GM21381 (cell line): ENCODE results near the gene HES1.

ENCODE experiments used
- ATAC-seq: cut with Tn5 transposase; IDR thresholded peaks from one replicate; pipeline ENCODE4 v1.9.1; 2021; ENCODE audit warnings: mild to moderate bottlenecking, moderate library complexity; ENCODE audit not compliant: unreplicated experiment

HES1 gene

GRCh38 chr3:194101592-194102432 is 34.1 kb upstream of the HES1 start:
- ATAC-seq: peak; percentile 16

DNA sequence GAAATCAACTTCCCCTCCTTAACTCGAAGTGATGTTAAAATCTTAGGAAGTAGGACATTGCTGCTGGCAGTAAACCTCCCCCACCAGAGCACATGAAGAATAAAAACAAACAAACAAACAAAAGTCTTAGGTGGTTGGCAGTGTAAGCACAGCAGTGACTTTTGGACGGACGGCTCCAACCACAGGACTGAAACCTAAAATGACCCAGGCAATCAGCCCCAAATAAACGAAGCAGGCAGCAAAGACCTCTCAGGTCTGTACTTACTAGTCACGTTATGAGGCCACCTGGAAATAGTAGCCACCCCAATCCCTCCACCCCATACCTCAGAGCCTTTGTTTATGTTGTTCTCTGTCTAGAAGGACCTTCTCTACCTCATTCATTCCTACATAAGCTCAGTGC is 33.5 kb upstream of the HES1 start:
- no peak for ATAC-seq

DNA sequence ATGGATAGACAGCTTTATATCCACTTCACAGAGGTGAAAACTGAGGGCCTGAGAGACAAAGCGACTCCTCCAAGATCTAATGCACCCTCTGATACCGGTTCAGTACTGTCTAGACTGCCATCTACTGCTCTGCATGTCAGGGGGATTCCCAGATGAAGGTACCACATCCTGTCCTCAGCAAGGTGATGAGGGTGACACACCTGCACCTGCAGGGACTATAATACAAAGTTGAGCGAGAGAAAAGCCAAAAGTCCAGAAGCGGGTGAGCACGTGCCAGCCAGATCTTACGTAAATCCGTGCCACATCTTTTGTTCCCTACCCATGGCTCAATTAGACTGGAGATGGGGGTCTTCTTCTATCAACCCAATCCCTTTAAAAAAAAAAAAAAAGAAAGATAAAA is 32.4 kb upstream of the HES1 start:
- no peak for ATAC-seq

DNA sequence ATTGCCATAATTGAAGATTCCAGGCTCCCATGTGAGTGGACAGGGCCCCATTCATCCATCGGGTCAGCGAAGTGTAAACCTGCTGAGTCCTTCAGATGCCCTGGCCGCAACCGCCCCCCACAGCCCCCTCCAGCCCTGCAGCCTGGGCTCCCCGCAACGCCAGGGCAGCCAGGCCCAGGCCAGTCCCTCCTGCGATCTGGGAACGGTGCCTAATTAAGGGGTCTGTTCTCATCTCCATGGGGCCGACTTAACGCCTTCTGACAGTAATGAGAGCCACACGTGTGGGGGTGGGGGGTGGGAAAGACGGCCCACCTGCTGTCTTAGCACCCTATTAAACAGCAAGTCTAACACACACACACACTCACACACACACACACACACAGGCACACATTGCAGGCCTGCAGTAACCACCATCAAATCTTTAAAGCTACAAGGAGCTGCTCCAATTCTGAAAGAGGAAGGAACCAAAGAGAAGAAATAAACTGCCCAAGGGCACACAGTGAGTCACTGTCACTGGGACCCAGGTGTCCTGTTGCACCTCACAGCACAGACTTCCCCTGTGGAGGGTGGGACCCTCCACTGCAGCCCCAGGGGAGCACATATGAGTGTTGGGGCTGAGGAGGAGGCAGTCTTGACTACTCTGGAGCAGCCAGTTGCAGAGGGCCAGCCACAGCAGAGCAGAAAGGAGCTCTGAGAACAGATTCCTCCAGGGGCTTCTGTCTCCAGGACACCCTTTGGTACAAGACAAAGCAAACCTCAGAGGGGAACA is 31.8 kb upstream of the HES1 start:
- no peak for ATAC-seq

DNA sequence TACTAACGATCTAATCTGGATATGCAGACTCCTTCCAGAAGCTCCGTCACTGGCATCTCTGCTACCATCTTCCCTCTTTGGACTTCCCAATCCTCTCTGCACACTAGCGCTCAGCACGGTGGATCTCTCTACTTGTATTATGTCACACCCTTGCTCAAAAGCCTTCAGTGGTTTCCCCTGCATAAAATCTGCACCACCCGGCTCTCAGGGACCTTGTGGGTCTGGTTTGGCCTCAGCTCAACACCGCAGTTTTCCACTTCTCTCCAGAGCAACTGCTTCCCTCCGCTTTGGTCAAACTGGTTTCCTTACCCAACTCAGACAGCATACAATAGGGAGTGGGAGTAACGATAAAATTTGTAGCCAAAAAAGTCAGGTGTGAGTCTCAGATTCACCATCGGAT is 30.7 kb upstream of the HES1 start:
- ATAC-seq: no peak

GRCh38 chr3:194107107-194107506 is 28.8 kb upstream of the HES1 start:
- no peak for ATAC-seq

DNA sequence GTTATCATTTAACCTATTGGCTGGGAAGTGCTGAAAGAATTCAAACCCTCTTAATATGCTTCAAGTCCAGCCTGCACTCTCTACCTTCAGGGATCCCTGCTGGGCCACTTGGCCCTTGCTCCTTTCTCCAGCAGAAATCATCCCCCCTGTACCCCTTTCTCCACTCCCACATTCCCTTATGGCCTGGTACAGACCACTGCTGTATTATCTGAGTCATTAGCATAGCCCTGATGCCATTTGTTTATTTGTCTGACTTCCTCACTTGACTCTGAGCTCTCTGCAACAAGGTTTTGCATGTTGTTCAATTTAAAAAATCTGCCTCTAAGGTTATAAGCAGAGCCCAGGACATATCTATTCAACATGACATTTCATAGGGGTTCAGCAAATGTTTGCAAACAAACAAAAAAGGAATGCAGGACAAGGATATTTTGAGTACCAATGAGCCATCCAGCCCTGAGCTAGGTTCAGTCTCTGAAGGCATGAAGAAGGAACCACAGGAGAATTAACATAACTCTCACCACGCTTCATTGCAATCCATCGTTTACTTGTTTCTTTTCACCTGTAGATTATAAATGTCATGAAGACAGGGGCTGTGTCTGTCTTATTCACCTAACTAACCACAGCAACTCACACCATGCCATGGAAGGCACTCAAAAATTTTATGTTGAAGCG is 26.6 kb upstream of the HES1 start:
- no peak for ATAC-seq

DNA sequence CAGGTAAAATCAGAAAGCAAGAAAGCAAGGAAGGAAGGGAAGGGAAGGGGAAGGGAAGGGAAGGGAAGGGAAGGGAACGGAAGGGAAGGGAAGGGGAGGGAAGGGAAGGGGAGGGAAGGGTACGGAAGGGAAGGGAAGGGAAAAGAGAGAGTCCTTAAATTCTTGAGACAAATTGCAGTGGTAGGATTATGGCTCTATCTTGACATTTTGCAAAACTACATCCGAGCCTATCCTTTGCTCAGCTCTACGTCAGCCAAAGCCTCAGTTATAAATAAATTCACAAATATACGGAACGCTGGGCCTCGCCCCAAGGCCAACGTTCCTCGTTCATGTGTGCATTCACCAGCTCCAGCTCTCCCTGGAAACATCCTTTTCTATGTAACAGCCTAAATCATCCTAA is 25.5 kb upstream of the HES1 start:
- ATAC-seq: no peak

DNA sequence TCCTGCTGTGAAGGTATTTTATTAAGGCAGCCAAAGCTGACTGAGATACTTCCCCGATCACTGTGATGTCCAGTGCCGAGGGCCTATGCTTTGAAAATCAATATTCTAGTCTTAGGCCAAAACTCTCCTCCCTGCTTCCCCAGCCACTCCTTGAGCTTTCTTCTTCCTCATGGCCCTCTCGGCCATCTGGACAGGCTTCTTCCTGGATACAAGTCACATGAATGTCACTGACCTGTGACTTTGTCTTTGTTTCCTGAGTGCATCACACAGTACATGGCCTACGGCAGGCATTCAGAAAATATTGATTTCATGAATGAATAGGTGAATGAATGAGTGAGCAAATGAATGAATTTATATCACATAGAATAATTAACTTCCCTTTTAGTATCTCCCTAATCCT is 24.6 kb upstream of the HES1 start:
- no peak for ATAC-seq

GRCh38 chr3:194112120-194113106 is 23.5 kb upstream of the HES1 start:
- no peak for ATAC-seq

DNA sequence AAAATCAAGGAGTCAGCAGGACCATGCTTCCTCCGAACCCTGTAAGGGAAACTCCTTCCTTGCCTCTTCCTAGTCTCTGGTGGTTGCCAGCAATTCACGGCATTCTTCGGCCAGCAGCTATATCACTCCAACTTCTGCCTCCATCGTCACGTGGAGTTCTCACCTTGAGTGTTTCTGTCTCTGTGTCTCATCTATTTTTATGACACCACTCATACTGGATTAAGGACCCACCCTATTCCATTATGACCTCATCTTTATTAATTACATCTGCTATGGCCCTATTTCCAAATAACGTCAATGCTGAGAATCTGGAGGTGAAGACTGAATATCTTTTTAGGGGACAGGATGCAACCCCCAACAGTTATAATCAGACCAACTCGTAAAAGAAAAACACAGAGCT is 21.8 kb upstream of the HES1 start:
- ATAC-seq: no peak

DNA sequence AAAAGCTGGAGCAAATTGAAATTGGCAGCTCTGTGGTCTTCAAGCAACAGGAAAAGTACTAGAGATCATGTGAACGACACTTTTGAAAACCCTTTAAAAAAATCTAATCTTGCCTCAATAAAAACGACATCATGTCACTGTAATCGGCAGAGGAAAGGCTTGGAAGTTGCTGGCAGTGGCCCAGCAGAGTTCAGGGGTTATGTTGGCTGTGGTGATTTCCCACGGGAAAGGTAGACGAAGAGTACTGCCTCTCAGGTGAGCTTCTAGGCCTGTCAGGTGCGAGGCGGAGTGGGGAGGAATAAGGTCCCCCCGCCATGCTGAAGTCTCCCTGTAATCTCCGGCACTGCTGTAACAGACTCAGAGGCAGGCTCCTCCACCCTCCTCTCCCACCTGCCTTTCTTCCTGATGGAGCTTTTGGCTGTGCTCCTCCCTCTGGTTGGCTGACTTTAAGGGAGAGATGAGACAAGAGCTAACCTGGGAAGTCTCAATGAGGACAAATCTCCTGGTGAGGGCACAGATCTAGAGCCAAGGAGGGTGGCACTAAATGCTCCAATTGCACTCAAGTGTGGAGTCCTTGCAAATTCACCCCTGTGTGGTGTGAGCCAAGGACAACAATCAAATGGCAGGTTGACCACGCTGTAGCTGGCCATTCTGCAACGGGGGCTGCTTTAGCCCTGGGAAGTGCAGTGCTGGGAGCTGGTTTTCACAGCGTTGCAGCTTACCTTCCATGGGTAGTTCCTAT is 18.7 kb upstream of the HES1 start:
- ATAC-seq: no peak

- ATAC-seq: no peak
Observed at GRCh38 chr3:194118920-194119319, 17.0 kb upstream of the HES1 start.

DNA sequence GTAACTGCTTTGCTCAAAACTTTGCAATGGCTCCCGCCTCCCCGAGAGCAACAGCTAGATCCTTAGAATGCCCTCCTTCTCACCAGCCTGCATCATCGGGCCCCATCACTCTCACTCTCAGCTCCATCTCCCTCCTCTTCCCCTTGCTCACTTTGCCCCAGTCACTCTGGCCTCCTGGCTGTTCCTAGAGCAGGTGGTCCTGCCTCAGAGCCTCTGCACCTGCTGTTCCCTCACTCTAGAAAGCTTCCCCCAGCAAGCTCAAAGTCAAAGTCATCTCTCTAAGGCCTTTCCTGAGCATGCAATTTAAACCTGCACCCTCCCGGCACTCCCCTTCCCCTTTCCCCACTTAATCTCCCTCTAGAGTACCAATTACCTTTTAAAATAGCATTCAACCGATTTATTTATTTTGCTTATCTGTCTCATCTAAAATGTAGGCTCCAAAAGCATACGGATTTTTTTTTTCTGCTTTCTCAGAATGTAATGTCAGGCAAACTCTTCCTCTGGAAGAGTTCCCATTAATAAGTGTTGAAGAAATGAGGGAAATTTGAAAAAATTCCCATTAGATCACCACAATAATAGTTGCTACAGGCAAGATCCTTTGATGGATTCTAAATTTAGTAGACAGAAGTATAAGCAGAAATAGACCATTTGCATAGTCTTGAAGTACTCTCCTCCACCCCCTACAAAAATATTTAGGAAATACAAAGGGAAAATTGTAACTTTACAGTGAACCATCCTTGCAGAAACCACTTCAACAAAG is 15.9 kb upstream of the HES1 start:
- no peak for ATAC-seq

DNA sequence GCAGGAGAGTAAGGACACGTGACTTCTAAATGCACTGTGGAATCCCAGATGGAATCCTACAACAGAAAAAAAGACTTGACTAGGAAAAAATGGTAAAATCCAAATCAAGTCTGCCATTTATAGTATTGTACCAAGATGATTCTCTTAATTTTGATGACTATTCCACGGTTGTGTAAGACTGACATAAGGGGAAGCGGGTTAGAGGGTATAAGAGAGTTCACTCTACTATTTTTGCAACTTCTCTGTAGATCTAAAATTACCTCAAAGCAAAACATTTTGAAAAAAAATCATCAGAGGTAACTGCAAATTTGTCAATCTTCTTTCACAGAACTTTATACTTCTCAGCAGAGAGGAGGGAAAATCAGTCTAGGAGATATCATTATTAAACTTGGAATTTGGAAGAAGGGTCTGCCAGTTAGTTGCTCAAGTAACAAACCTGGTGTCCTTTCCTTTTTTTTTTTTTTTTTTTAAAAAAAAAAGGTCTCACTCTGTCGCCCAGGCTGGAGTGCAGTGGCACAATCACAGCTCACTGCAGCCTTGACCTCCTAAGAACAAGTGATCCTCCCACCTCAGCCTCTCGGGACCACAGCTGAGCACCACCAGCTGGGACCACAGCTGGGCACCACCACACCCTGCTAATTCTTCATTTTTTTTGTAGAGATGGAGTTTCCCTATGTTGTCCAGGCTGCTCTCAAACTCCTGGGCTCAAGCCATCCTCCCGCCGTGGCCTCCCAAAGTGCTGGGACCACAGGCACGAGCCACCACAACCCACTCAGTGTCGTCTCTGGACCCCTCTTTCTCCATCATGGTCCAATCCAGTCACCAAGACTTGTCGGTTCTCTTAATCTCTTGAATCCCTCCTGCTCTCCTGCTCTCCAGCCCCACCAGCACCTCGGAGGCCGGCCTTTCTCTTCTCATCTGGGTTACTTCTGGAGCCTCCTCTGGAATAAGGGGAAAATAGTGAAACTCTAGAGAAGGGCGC is 14.9 kb upstream of the HES1 start:
- no peak for ATAC-seq

GRCh38 chr3:194121891-194122631 is 13.9 kb upstream of the HES1 start:
- no peak for ATAC-seq

DNA sequence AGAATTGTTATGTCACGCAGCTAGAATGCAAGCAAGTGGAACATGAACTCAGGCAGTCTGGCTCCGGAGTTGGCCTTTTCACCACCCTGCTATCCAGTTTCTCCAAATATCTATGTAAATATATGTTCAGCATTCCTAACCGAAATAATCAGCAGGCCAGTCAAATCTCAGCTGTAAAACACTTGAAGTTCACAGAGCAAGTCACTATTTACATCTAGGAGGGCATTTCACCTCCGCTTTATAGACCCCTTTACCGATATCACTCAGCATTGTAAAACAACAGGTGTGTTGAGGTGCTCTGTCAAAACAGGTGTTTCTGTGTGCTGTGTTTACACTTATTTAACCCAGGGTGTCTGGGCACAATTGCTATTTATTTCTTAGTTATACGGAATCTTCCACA is 12.2 kb upstream of the HES1 start:
- ATAC-seq: no peak
